ENCODE data around the gene PLEKHO2.
"Not testable (repeated sequence)": the region's sequence is repeated elsewhere in the genome, so short reads cannot be mapped to it uniquely, and the experiment has no call there.

The PLEKHO2 gene

GRCh38 chr15:64841344-64842095, at the start of gene PLEKHO2:
PLEKHO2 (plus strand) TSS chr15:64841915; CDS start chr15:64842017, 102 bp downstream.
- DNase-seq (ENCODE audit: low read depth in 2 of 2) = peak; percentile 71 to 85

DNA sequence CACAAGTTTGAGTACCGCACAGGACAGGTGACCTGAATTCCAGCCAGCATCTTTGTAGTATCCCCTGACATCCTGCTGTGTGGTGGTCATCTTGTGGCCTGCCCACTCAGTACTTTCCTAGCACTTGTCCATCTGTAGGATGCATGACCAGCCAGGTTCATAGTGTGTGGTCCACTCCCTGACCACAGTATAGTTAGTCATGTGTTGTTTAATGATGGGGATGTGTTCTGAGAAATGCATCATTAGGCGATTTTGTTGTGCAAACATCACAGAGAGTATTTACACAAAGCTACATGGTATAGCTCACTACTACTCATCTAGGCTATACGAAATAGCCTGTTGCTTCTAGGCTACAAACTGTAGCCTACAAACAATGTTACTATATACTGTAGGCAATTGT, 49.4 kb upstream of the PLEKHO2 start:
- DNase-seq (ENCODE audit: low read depth in 2 of 2) = no peak

- not testable (repeated sequence) for DNase-seq (ENCODE audit: low read depth in 2 of 2)
Observed at GRCh38 chr15:64795299-64795698, 46.4 kb upstream of the PLEKHO2 start.

DNA sequence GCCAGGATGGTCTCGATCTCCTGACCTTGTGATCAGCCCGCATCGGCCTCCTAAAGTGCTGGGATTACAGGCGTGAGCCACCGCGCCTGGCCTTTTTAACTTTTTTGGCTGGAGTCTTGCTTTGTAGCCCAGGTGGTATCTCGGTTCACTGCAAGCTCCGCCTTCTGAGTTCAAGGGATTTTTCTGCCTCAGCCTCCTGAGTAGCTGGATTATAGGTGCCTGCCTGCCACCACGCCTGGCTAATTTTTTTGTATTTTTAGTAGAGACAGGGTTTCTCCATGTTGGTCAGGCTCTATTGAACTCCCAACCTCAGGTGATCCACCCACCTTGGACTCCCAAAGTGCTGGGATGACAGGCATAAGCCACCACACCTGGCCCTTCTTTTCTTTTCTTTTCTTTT, 45.8 kb upstream of the PLEKHO2 start:
- DNase-seq (ENCODE audit: low read depth in 2 of 2) = not testable (repeated sequence)

DNA sequence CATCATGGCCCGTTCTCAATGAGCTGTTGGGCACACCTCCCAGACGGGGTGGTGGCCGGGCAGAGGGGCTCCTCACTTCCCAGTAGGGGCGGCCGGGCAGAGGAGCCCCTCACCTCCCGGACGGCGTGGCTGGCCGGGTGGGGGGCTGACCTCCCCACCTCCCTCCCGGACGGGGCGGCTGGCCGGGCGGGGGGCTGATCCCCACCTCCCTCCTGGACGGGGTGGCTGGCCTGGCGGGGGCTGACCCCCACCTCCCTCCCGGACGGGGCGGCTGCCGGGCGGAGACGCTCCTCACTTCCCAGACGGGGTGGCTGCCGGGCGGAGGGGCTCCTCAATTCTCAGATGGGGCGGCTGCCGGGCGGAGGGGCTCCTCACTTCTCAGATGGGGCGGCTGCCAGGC, 42.8 kb upstream of the PLEKHO2 start:
- not testable (repeated sequence) for DNase-seq (ENCODE audit: low read depth in 2 of 2)

DNA sequence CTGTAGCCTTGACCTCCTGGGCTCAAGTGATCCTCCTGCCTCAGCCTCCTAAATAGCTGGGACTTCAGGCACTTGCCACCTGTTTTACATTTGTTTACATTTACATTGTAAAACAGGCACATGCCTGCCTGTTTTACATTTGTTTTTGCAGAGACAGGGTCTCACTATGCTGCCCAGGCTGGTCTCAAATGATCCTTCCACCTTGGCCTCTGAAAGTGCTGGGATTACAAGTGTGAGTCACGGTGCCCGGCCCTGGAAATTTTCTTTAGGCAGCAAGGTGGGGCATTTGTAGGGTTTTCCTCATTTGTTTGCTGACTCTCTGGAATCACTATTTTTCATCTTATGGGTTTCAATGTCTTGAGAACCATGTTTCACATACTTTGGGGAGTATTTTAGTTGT, 41.2 kb upstream of the PLEKHO2 start:
- no peak for DNase-seq (ENCODE audit: low read depth in 2 of 2)

GRCh38 chr15:64803526-64803925, 38.2 kb upstream of the PLEKHO2 start:
- DNase-seq (ENCODE audit: low read depth in 2 of 2) = no peak

DNA sequence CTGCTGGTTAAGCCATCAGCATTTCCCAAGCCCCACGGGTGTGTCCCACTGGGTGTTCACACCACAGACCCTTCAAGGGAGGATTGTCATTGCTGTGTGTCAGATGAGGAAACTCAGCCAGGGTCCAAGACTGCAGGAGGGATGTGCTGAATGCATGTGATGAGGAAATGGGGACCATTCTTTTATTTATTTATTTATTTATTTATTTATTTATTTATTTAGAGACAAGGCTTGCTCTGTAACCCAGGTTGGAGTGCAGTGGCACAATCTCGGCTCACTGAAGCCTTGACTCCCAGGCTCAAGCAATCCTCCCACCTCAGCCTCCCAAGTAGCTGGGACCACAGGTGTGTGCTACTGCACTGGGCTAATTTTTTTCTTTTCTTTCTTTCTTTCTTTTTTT, 37.1 kb upstream of the PLEKHO2 start:
- DNase-seq (ENCODE audit: low read depth in 2 of 2) = no peak

- no peak for DNase-seq (ENCODE audit: low read depth in 2 of 2)
Observed at GRCh38 chr15:64806509-64806908, 35.2 kb upstream of the PLEKHO2 start.

- no peak for DNase-seq (ENCODE audit: low read depth in 2 of 2)
Observed at GRCh38 chr15:64807051-64807749, 34.5 kb upstream of the PLEKHO2 start.

DNA sequence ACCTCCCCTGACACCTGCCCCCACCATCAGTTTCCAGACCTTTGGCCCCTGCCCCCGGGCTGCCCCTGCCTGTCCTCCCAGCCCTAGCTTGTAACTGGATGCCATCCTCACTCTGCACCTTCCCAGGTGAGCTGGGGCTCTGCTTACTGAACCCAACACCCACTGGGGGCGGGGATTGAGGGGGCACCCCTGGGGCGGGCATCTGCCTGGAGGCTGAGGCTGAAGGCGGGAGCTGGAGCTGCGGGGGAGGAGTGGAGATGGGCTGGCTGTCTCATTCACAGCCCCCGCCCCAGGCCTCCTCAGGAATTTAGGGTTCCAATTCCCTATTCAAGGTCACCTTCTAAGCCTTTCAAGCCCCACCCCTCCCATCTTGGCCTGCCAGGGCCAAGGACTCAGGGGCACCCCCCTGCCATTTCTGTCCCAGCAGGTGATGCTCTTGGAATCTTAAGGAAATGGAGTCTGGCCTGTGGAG, 33.9 kb upstream of the PLEKHO2 start:
- no peak for DNase-seq (ENCODE audit: low read depth in 2 of 2)

DNA sequence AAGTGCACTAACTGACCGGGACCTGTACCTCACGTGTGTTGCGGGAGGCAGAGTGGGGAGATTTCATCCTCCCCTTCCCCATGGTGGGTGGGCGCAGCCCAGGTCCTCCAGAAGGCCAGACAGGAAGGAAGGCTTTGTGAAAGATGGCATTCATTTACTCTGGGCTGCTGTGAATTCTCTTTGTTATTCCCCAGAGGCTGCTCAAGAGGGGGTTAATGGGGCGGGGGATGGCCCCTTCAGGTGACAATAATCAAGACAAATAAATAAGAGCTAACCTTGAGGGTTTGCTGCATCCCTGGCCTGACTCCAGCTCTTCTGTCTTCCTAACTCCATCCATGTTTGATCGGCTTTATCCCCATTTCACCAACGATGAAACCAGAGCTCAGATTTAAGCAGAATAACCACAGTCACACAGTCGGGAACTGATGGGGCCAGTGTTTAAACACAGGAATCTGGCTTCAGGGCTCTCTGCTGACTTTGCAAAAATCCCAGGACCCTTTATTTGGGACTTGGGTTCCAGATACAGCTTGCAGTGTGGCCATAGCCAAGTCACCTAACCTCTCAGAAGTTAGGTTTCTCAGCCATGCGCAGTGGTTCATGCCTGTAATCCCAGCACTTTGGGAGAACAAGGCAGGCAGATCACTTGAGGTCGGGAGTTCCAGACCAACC, 32.8 kb upstream of the PLEKHO2 start:
- no peak for DNase-seq (ENCODE audit: low read depth in 2 of 2)

DNA sequence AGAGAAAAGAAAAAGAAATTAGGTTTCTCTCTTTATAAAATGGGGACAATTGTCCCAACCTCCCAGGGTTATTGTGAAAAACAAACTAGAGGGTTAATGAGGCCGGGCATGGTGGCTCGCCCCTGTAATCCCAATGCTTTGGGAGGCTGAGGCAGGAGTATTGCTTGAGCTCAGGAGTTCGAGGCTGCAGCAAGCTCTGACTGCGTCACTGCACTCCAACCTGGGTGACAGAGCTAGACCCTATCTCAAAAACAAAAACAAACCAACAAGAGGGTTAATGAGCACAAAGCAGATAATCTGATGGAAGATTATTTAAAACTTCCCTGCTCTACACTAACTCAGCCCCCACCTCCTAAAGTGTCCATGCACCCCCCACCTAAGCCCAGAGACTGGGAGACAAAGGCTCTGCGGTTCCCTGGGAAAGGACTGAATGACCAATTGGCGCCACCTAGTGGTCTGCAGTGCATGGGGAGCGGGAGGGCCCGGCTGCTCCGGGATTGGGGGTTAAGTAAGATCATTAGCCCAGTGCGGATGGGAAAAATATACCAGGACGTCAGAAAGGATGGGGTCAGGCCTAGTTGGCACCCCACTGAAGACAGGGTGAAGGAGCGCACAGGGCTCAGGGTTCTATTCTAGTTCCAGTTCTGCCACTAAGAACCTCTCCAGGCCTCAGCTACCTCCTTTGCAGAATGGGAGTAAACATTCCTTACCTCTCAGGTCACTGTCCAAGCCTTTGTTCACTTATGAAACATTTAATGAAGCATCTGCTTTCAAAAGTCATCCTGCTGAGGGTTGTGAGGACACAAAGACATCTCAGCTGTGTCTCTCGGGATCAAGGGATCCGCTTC, 31.8 kb upstream of the PLEKHO2 start:
- DNase-seq (ENCODE audit: low read depth in 2 of 2) = peak; percentile 43

- no peak for DNase-seq (ENCODE audit: low read depth in 2 of 2)
Observed at GRCh38 chr15:64810497-64811326, 31.0 kb upstream of the PLEKHO2 start.

GRCh38 chr15:64813075-64813474, 28.6 kb upstream of the PLEKHO2 start:
- no peak for DNase-seq (ENCODE audit: low read depth in 2 of 2)

- DNase-seq (ENCODE audit: low read depth in 2 of 2) = not testable (repeated sequence)
Observed at GRCh38 chr15:64814283-64814682, 27.4 kb upstream of the PLEKHO2 start.

DNA sequence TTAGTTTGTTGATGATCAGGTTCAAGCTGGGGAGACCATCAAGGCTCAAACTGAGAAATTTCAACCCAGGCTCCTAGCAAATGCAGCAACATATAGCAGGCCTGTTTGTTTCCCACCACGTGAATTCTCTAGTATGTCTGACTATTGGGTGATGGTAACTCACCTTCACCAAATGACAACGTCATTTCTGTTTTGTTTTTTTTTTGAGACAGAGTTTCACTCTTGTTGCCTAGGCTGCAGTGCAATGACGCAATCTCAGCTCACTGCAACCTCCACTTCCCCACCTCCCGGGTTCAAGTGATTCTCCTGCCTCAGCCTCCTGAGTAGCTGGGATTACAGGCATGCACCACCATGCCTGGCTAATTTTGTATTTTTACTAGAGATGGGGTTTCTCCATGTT, 26.8 kb upstream of the PLEKHO2 start:
- not testable (repeated sequence) for DNase-seq (ENCODE audit: low read depth in 2 of 2)

DNA sequence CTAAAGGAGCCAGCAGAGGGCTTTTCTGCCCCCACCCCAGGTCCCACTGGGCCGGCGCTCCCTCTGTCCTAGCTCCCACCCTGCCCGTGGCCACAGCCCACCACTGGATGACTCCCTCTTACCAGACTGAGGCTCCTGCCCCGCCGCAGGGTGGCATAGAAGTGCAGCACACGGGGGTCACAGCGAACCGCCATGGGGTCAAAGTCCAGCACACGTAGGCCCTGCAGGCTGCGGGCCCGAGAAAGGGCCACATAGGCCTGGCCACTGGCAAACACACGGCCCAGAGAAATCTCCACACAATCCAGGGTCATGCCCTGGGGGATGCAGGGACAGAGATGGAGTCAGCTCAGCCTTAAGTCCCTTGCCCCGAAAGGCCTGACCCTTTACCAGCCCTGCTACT, 25.3 kb upstream of the PLEKHO2 start:
- DNase-seq (ENCODE audit: low read depth in 2 of 2) = no peak

DNA sequence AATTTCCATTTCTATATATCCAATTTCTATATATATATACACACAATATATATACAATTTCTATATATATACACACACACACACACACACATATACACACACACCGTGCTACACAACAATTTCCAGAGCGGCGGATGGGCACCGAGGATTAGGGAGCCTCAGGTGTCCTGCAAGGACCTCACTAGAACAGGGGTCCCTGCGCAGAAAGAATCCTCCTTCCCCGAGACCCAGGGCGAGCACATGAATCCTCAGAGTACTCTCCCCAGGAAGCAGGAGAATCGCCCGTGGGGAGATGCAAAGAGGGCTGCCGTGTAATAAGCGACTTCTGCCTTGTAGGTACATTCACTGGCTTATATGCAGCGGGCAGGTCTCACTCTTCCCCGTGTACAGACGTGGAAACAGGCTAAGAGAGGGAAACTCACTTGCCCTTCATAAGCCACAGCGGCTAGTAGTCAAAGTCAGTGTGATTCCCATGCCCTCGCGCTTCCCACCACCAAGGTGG, 16.7 kb upstream of the PLEKHO2 start:
- no peak for DNase-seq (ENCODE audit: low read depth in 2 of 2)
